Smooth muscle cell (in vitro differentiated cells): Measurements from ENCODE around the gene FGGY. TPM values are rescaled to one million over a fixed set of nuclear protein-coding genes. Genes with fewer than 3 reads are reported as not detected.

Experiments used
- DNase-seq: peaks from one replicate; lab custom pipeline; 2025; ENCODE audit not compliant: unreplicated experiment; lab: John Stamatoyannopoulos, UW
- H2AFZ ChIP-seq: fragments of 200-600 bp; sonication (generic); 2 replicates; pipeline ENCODE4 v1.6.0; 2016; ENCODE audit warnings: antibody characterized with exemption, low read depth, mild to moderate bottlenecking
- H3F3A ChIP-seq: fragments of 200-600 bp; sonication (generic); 2 replicates; pipeline ENCODE4 v1.6.0; 2017; ENCODE audit warnings: antibody characterized with exemption, low read depth
- H3K27ac ChIP-seq: fragments of 200-600 bp; sonication (generic); 2 replicates; pipeline ENCODE4 v1.5.1; 2016; ENCODE audit warnings: low read depth, mild to moderate bottlenecking
- H3K27me3 ChIP-seq: fragments of 200-600 bp; sonication (generic); 2 replicates; pipeline ENCODE4 v1.6.1; 2016; ENCODE audit warnings: low read depth, mild to moderate bottlenecking
- H3K36me3 ChIP-seq: fragments of 200-600 bp; sonication (generic); 2 replicates; pipeline ENCODE4 v1.5.1; 2016; ENCODE audit warnings: low read depth
- H3K4me1 ChIP-seq: fragments of 200-600 bp; sonication (generic); 2 replicates; pipeline ENCODE4 v1.5.1; 2016; ENCODE audit warnings: low read depth
- H3K4me2 ChIP-seq: fragments of 200-600 bp; sonication (generic); 2 replicates; pipeline ENCODE4 v1.6.0; 2016; ENCODE audit warnings: mild to moderate bottlenecking
- H3K4me3 ChIP-seq: fragments of 200-600 bp; sonication (generic); 2 replicates; pipeline ENCODE4 v1.5.1; 2016; ENCODE audit warnings: mild to moderate bottlenecking
- H3K79me2 ChIP-seq: fragments of 200-600 bp; sonication (generic); 2 replicates; pipeline ENCODE4 v1.6.0; 2016; ENCODE audit warnings: low read depth, mild to moderate bottlenecking
- H3K9ac ChIP-seq: fragments of 200-600 bp; sonication (generic); 2 replicates; pipeline ENCODE4 v1.6.0; 2016; ENCODE audit warnings: low read depth
- H3K9me3 ChIP-seq: fragments of 200-600 bp; sonication (generic); replicated peaks from 2 replicates; pipeline ENCODE4 v1.5.1; 2016; ENCODE audit warnings: low read depth
- H4K20me1 ChIP-seq: fragments of 200-600 bp; sonication (generic); 2 replicates; pipeline ENCODE4 v1.6.0; 2016; ENCODE audit warnings: low read depth
- WGBS: methylation state at CpG from one replicate; pipeline ENCODE4 v1.1.7; 2016; ENCODE audit warnings: low lambda C conversion rate; 5-methylcytosine and 5-hydroxymethylcytosine counted together
- polyA plus RNA-seq: library from polyadenylated mRNA; unstranded; fragments of >200 nt; fragmentation: Nextera tagmentation; extraction: Ambion mirVana; gene quantifications from 2 replicates; pipeline ENCODE4 v1.2.1, GENCODE V29; 2016
- total RNA-seq: library from RNA; depleted of rRNA; stranded (reverse); fragments of >200 nt; gene quantifications from 2 replicates; pipeline ENCODE4 v1.2.3, GENCODE V29; 2014
- TF ChIP-seq, protein P1 (sequence below): fragments of 200-600 bp; sonication (generic); IDR thresholded peaks from 2 replicates; pipeline ENCODE4 v1.5.1; 2017; ENCODE audit warnings: borderline replicate concordance, mild to moderate bottlenecking, antibody characterized with exemption; ENCODE audit not compliant: insufficient read depth, poor library complexity, severe bottlenecking

FGGY gene
- total and polyA plus RNA-seq, 2 experiments from 2014 or later = 5.1 to 9.2 TPM

DNA sequence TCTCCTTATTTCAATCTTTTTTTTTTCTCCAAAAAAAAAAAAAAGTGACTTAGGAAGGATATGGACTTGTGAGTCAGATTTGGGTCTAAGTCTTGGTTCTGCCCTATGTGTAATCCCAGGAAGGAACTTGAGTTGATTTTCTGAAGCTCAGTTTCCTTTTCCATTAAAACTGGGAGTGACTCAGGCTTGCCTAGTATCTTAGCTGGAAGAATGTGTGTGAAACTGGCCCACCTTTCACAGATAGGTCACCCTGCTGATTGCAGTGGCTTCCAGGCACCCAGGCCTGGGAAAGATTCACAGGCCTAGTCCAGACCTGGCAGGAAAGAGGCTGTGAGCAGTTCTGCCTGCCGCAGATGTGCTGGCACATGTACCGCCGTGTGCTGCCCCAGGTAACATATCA, 299.5 kb downstream of the FGGY start:
- Histone ChIP-seq H2AFZ (no peak overlapping the region), H3K9me3 (no peaks in the 10 kb centered on the region), H3K4me1 (peaks cover 13% of the 10 kb centered on the region), H3K79me2 (no peaks in the 10 kb centered on the region), H3K4me3 (no peak overlapping the region), H3K4me2 (peak overlapping the region; percentile 61), H4K20me1 (no peaks in the 10 kb centered on the region), H3K9ac (no peak overlapping the region), H3K27me3 (no peaks in the 10 kb centered on the region), H3K27ac (peak overlapping the region; percentile 34), H3F3A (peaks cover 6% of the 10 kb centered on the region), H3K36me3 (no peaks in the 10 kb centered on the region)
- 69% methylated on average over 3 of the region's 3 CpGs for WGBS
- DNase-seq = no peak
- TF ChIP-seq, protein P1, sequence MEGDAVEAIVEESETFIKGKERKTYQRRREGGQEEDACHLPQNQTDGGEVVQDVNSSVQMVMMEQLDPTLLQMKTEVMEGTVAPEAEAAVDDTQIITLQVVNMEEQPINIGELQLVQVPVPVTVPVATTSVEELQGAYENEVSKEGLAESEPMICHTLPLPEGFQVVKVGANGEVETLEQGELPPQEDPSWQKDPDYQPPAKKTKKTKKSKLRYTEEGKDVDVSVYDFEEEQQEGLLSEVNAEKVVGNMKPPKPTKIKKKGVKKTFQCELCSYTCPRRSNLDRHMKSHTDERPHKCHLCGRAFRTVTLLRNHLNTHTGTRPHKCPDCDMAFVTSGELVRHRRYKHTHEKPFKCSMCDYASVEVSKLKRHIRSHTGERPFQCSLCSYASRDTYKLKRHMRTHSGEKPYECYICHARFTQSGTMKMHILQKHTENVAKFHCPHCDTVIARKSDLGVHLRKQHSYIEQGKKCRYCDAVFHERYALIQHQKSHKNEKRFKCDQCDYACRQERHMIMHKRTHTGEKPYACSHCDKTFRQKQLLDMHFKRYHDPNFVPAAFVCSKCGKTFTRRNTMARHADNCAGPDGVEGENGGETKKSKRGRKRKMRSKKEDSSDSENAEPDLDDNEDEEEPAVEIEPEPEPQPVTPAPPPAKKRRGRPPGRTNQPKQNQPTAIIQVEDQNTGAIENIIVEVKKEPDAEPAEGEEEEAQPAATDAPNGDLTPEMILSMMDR = no peak

DNA sequence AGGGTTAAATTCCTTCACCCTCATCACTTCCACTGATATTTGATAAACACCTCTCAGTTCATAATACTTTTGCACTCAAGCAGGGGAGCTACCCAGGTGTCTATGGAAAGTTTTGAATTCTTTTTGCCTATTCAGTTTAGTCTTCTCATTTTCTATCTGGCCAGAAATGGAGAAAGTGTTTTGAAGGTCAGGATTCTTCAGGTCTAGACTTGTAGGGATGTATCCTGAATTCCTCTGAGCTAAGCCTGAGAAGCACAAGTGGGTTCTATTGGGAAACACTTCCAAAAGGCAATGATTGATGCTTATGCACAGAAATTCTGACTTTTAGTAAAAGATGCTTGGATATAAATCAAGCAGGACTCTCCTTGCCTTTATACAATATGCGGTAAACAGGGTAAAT, 300.1 kb downstream of the FGGY start:
- no peaks in the 10 kb centered on the region for H3K36me3 ChIP-seq
- H3K4me2 ChIP-seq = peak overlapping the region; percentile 6
- H3K4me1 ChIP-seq = peaks cover 13% of the 10 kb centered on the region
- H3K9me3 ChIP-seq = no peaks in the 10 kb centered on the region
- H3K79me2 ChIP-seq = no peaks in the 10 kb centered on the region
- TF ChIP-seq, protein P1 = no peak
- H3K27me3 ChIP-seq = no peaks in the 10 kb centered on the region
- no peak overlapping the region for H3K4me3 ChIP-seq
- H3K27ac ChIP-seq = peak overlapping the region; percentile 34
- H2AFZ ChIP-seq = no peak overlapping the region
- peaks cover 6% of the 10 kb centered on the region for H3F3A ChIP-seq
- H3K9ac ChIP-seq = no peak overlapping the region
- 95% methylated on average over 1 of the region's 1 CpG for WGBS
- DNase-seq = no peak
- H4K20me1 ChIP-seq = no peaks in the 10 kb centered on the region

DNA sequence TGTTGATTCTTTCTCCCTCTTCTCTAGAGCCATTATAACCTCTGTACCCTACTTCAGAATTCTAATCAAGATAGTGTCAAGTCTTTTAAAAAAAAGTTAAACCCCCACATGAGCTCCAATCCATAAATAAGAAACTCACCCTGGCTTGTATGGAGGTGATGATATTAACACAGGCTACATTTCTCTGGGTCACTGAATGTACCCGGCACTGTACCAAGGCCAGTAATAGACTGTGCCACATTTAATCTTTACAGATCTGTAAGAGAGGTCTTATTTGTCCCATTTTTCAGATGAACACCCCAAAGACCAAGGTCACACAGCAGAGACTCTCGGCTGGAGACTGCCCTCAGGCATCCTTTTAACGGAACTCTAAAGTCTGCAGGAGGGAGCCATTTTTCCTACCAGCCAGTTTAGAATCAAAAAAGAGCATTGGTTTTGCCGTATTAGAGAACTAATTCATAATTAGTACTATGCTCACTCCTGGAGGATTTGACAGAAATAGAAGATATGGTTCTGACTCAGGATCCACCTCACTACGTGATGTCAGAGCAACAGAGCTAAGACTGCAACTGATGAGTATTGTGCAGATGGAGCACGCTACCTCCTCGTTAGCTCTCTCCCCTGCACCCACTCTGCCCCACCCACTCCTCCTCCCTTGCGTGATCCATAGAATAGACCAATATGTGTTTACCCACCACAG, 300.7 kb downstream of the FGGY start:
- H3K79me2 ChIP-seq = no peaks in the 10 kb centered on the region

More for the DNA sequence above, 300.7 kb downstream of the FGGY start:
- TF ChIP-seq, protein P1 = no peak
- Histone ChIP-seq H3F3A (peaks cover 6% of the 10 kb centered on the region), H3K27ac (no peak overlapping the region), H3K4me3 (no peak overlapping the region), H3K9ac (no peak overlapping the region), H3K36me3 (no peaks in the 10 kb centered on the region), H3K27me3 (no peaks in the 10 kb centered on the region), H3K4me1 (peaks cover 13% of the 10 kb centered on the region), H2AFZ (no peak overlapping the region), H3K9me3 (no peaks in the 10 kb centered on the region), H3K4me2 (no peak overlapping the region), H4K20me1 (no peaks in the 10 kb centered on the region)
- no peak for DNase-seq
- WGBS = 88% methylated on average over 8 of the region's 8 CpGs
